HG03095 (cell line): ENCODE measurements around the gene TSPO2.

ENCODE experiments used
- ATAC-seq: cut with Tn5 transposase; IDR thresholded peaks from one replicate; pipeline ENCODE4 v1.9.1; 2021; ENCODE audit warnings: moderate library complexity; ENCODE audit not compliant: unreplicated experiment

TSPO2 gene

GRCh38 chr6:41027241-41027640 lies 15.0 kb upstream of the TSPO2 start:
- no peak for ATAC-seq

- peak; percentile 82 for ATAC-seq
Measured at GRCh38 chr6:41027799-41028560, 14.3 kb upstream of the TSPO2 start.

DNA sequence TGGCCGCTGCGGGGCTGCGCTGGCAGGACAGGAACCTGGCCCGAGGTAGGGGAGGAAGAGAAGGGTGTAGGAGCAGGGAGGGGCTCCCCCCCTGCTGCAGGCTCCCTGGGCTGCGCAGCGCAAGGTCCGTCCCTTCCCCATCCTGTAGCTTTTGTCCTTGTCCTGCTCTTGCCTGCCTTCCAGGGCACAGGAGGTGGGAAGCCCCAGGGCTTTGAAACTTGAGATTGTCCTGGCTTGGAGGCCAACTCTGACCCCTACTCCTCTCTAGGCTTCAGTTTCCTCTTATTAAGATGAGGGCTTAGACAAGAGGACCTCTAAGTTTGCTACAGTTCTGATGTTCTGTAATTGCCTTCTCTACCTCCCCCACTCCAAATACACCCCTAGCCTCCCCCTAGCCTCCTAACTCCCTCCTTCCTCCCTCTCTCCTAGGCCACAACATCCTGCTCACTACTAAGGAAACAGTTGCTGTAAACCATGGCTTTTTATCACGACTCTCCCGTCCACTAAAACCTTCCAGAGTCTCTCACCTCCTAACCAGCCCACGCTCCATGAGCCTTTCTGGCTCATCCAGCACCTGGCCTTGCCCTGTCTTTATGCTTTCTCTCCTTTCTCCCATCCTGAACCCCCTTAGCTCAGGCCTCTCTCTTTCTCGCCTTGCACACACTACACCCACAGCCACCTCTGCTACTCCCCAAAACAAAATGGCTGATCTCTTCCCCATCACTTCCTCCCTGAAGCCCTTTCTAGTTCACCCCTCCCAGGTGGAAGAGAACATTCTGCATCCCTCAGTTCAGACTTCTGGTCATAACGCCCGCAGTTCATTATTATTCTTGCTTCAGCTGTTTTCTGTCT lies 13.5 kb upstream of the TSPO2 start:
- ATAC-seq = peak; percentile 31

- ATAC-seq = no peak
Measured at GRCh38 chr6:41032830-41033229, 9.4 kb upstream of the TSPO2 start.

GRCh38 chr6:41033776-41034175 lies 8.5 kb upstream of the TSPO2 start:
- no peak for ATAC-seq

DNA sequence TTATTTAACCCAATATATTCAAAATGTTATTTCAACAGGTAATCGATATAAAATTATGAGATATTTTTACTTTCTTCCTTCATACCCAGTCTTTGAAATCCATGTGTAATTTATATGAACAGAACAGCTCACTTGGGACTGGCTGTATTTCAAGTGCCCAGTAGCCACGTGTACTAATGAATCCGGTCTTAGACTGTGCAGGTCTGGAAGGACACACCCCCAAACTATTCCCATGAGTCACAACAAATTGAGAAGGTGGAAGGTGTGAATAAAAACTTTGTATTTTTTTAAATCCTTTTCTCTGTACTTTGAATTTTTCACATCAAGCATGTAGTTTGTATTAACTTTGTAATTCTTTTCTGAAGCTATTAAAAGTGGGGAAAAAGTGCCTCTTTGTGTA lies 6.1 kb upstream of the TSPO2 start:
- no peak for ATAC-seq

DNA sequence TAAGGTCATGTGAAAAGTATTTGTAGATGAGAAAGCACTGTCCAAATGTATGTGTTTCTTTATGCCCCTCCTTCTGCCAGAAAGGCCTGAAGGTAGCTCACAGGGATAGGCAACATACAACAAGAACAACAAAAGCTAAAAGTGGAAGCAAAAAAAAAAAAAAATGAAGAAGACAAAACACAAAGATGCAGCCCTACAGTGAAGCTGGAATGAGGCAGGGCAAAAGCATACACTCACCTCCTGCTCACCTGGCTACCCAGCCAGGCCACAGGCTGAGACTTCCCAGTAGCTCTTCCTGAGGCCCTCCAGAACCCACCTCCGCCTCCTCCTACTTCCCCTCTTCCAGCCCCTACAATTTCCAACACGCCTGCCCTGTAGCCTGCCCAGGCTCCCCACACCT lies 5.7 kb upstream of the TSPO2 start:
- no peak for ATAC-seq

GRCh38 chr6:41037107-41037900 lies 5.0 kb upstream of the TSPO2 start:
- ATAC-seq = no peak

DNA sequence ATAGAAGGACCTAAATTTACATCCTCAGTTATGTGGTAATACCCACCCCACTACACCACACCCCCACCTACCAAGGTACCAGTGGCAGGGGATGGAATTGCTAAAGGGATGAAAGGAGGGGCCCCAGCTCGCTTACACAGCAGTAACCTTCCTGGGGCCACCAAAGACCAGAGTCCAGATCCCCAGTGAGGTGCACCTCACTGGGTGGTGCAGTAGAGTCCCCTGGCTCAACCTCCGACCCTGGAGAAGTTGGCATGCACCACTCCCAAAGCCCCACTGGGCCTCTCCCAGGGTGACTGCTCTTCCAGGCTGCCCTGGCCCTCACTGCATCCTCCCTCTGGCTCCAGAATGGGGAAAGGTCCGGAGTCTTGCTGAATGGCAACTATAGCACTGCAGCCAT lies 4.1 kb upstream of the TSPO2 start:
- ATAC-seq = no peak

DNA sequence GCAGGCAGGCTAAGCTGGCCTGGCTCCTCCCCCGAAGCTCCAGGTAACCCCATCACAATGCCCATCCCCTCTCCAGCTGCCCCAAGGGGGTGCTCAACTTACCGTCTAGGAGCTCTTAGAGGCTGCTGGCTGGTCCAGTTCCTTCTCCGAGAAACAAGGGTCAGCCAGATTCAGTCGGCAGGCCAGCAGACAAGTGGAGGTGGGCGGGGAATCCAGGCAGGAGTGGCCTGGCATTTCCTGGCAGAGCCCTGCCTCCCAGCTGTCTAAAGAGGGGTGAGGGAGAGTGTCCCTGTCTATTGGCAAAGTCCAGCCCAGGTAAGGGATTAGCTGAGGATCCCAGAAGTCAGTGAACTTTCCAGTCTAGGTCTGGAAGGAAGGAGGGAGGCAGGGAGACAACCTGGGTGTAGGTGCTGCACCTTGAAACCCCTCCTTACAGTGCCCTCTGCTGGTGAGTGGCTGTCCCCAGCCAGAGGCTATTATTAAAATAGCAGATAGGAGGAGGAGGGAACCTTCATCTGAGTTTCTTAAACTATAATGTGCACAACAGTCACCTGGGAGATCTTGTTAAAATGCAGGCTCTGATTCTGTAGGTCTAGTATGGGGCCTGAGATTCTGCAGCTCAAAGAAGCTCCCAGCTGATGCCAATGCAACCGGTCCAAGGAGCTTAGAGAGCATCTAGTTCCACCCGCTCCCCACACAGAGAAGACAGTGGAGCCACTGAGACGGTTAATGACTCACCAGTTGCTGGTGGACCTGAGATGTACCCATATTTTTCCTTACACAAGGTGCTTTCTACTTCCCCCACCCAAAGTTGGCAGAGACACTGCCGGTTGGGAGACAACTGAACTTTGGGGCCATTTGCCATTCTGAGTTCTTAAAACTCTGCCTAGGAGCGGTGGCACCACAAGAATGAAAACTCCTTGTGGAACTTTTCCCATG lies 2.9 kb upstream of the TSPO2 start, which contains the start of gene UNC5CL:
Gene UNC5CL, minus strand, starts transcription at position 162 of the 939 bp plus-strand sequence. CDS start 4,147 bp downstream, outside the sequence.
- no peak for ATAC-seq

- ATAC-seq = no peak
Measured at GRCh38 chr6:41040101-41040939, 1.9 kb upstream of the TSPO2 start.

DNA sequence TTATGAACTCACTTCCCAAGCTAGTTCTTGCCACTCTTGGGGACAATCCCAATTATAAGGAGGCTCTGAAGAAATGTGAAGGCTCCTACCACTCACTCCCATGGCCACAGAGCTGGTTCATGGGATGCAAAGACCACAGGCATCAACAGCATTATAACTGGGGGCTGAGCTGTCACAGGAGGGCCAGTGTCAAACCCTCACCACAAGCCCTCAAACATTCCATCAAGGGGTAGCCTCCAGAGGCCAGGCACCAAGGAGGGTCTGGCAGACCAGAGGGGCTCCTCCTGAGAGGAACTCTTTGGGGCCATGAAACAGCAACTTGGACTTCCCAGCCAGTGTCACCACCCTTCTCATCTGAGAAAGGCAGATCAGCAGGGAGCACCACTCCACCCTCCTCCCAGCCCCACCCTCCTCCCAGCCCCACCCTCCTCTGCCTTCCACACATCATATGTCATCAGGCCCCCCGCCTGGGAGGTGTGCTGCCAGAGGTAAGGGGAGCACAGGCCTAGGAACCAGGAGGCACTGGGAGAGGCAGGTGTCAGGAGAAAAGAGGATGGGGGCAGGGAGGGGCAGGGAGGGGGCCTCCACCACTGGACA lies 1.2 kb upstream of the TSPO2 start:
- no peak for ATAC-seq

DNA sequence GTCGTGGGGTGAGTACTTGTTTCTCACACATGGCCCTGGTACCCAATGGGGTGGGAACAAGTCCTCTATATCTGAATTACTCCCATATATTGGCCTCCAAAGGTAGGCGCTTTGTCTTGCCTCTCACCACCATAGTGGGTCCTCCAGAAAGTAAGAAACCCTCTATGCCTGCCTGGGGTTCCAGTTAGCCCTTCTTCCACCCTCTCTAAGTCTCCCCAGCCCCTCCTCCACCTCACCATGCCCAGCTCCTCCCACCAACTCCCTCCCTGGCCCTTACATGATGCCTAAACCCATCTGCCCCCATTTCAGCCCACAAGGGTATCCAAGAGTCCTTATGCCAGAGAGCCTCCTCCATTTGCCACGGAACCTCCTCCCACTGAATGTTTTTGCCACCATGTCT lies 884 bp downstream of the TSPO2 start:
- no peak for ATAC-seq

DNA sequence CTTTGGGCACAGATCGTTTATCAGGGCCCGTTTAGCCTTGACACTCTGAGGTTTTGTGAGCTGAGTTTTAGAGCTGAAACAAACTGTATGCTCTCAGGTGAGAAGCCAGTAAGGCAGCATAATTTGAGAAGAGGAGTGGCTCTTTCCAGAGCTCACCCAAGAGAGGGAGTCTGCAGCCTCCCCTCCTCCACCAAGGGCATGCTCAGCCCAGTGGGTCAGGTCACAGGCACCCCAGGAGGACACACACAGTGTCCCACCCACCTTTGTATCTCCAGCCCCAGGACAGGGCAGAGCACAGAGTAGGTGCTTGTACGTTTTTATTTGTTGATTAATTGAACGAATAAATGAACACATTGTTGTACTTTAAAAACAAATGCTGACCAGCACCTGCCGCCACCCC lies 3.4 kb downstream of the TSPO2 start:
- no peak for ATAC-seq

- ATAC-seq = no peak
Measured at GRCh38 chr6:41046084-41046483, 3.8 kb downstream of the TSPO2 start.

- ATAC-seq = no peak
Measured at GRCh38 chr6:41047306-41047705, 5.0 kb downstream of the TSPO2 start.

- no peak for ATAC-seq
Measured at GRCh38 chr6:41047745-41048732, 5.8 kb downstream of the TSPO2 start.

DNA sequence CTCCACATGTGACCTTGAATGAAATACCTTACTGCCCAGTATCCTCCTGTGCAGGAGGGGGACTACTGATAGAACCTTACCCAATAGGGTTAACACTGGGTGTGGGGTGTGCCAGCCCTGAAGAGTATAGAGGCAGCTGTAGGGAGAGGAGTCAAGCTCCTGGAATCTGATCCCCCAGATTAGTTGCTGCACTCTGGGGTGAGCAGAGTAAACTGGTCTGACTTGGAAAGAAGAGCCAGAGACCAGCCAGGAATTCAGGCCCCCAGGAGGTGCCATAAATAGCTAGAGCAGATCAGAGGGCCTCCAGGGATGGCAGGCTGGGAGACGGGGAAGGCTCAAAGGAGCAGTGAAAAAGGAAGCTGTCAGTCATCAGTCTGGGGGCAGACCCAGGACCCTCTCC lies 7.3 kb downstream of the TSPO2 start:
- ATAC-seq = no peak
